GM12864 (cell line): ENCODE measurements around the gene GLIS2.

ENCODE experiments used
- DNase-seq: peaks from one replicate; pipeline ENCODE4 v3.0.0-alpha.2; 2011; ENCODE audit warnings: low read depth
- H3K4me3 ChIP-seq: 2 replicates; pipeline ENCODE4 v1.5.1; 2011; ENCODE audit warnings: mild to moderate bottlenecking, low read depth, low read length, control low read depth
- TF ChIP-seq, protein P1 (sequence below): IDR thresholded peaks from 2 replicates; pipeline ENCODE4 v1.5.1; 2011; ENCODE audit warnings: low read depth, mild to moderate bottlenecking, moderate library complexity, low read length, control low read depth, inconsistent platforms; ENCODE audit errors: missing control alignments

GLIS2 gene

DNA sequence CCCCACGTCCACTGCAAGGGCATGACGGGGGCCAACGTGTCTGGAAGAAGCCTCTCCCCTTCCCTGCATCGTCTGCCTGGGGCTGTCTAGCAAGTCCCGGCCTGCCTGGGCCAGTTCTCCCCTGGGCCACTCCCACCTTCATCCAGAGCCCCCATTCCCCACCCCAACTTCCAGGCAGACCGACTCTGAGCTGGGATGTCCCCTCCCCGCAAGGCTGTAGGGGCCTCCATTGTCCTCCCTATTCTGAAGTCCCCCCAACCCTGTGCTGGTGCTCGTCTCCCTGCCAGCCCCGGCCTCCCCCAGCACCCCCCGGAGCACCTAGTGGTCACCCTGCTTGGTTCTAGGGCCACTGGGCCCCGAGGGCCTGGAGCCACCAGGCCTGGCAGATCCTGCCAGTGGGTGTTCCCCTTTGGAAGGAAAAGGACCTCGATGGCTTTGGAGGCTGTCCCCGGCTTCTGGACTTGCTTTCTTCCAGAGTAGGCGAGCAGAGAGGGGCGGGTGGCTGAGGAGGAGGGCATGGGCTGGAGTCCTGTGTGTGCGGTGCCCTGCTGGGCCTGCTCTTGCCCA lies 4.8 kb downstream of the GLIS2 start:
- no peak for DNase-seq
- H3K4me3 ChIP-seq: no peak overlapping the region
- TF ChIP-seq, protein P1, sequence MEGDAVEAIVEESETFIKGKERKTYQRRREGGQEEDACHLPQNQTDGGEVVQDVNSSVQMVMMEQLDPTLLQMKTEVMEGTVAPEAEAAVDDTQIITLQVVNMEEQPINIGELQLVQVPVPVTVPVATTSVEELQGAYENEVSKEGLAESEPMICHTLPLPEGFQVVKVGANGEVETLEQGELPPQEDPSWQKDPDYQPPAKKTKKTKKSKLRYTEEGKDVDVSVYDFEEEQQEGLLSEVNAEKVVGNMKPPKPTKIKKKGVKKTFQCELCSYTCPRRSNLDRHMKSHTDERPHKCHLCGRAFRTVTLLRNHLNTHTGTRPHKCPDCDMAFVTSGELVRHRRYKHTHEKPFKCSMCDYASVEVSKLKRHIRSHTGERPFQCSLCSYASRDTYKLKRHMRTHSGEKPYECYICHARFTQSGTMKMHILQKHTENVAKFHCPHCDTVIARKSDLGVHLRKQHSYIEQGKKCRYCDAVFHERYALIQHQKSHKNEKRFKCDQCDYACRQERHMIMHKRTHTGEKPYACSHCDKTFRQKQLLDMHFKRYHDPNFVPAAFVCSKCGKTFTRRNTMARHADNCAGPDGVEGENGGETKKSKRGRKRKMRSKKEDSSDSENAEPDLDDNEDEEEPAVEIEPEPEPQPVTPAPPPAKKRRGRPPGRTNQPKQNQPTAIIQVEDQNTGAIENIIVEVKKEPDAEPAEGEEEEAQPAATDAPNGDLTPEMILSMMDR: no peak

- TF ChIP-seq, protein P1: no peak
- DNase-seq: no peak
Observed at GRCh38 chr16:4321286-4322120, 5.6 kb downstream of the GLIS2 start.

DNA sequence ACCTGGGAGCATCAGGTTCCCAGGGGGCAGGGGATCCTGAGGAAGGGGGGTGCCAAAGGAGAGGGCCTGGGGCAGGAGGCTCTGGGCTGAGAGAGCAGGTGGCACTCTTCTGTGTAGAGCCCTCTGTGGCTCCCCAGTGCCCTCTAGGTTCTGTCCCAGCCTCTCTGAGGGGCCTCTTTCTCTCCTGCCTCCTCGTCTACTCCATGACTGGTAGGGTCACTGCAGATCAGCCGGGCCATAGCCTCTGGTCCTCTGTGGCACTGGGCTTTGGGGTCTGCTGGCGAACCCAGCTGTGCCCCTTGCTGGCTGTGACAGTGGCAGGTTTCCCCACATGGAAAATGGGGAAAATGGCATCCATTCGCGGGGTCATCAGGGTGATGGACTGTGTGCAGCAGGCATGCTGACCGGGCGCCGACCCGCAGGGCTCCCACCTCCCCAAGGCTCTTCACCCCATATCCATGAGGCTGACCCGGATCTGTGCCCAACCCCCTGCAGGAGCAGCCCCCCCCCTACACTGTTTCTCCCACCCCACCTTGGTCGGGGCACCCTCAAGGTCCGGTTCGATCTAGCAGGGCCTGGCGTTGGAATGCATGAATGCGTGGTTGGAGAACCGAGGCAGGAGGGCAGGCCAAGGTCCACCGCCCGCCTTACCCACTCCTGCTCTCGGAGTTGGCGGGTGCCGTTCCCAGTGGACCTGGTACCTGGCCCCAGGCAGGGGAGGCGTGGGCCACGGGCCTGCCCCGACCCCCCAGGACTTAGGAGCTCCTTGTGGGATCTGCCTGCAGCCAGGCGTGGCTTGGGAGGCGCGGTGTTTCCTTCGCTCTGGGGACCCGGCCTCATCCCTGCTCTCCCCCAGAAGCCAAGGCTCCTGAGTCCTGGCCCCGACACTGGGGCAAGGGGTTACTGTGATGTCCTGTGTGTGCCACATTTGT lies 6.5 kb downstream of the GLIS2 start:
- H3K4me3 ChIP-seq: no peak overlapping the region
- DNase-seq: no peak
- TF ChIP-seq, protein P1: no peak

More at GRCh38 chr16:4321286-4322120, 5.6 kb downstream of the GLIS2 start:
- no peak overlapping the region for H3K4me3 ChIP-seq

- TF ChIP-seq, protein P1: no peak
- DNase-seq: no peak
Observed at GRCh38 chr16:4323071-4323844, 7.4 kb downstream of the GLIS2 start.

DNA sequence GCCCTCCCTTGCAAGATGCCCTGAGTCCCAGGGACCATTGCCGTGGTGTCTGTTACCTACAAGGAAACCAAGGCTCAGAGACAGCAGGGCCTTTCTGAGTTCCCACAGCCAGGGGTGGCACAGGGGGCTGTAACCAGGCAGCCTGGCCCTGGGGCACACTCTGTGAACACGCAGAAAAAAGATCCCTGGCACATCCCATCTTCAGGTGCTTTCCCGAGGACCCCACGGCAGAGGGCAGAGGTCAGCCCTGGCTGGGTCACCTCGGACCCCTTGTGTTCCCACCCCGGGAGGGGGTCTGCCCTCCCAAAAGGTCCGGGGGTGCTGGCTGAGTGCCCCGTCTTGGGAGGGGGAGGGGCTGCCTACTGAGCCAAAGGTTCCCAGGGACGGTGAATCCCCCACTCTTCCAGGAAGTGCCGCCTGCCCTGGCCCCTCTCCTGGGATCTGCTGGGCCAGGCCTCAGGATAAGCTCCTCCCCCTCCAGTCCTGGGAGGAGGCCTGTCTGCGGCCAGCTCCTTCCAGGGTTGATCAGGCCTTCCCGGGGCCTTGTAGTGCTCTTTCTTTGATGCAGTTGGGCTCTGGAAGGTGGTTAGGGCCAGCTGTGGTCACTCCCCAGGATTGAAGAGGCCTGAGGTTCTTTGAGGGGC lies 8.1 kb downstream of the GLIS2 start:
- H3K4me3 ChIP-seq: no peak overlapping the region
- TF ChIP-seq, protein P1: no peak
- DNase-seq: no peak

More at GRCh38 chr16:4323071-4323844, 7.4 kb downstream of the GLIS2 start:
- H3K4me3 ChIP-seq: no peak overlapping the region
